GM19468 (cell line): ENCODE data around the gene SYCE3.

ENCODE experiments used
- ATAC-seq: cut with Tn5 transposase; IDR thresholded peaks from one replicate; pipeline ENCODE4 v1.9.1; 2021; ENCODE audit warnings: mild to moderate bottlenecking, moderate library complexity, moderate number of reproducible peaks; ENCODE audit not compliant: unreplicated experiment; ENCODE audit errors: extremely low read depth

SYCE3 gene

GRCh38 chr22:50600967-50601668, 38.4 kb upstream of the SYCE3 start:
- no peak for ATAC-seq

GRCh38 chr22:50600538-50600937, 37.8 kb upstream of the SYCE3 start, which contains the start of gene MAPK8IP2:
Gene MAPK8IP2, plus strand, starts transcription at chr22:50600793. Its CDS starts 26 bp downstream, at chr22:50600819.
- no peak for ATAC-seq

GRCh38 chr22:50599816-50600455, 37.2 kb upstream of the SYCE3 start:
- ATAC-seq, result no peak

GRCh38 chr22:50597097-50597496, 34.4 kb upstream of the SYCE3 start:
- no peak for ATAC-seq

GRCh38 chr22:50595189-50595588, 32.5 kb upstream of the SYCE3 start:
- ATAC-seq, result no peak

GRCh38 chr22:50587407-50587806, 24.7 kb upstream of the SYCE3 start:
- no peak for ATAC-seq

- no peak for ATAC-seq
These were observed 23.7 kb upstream of the SYCE3 start for GRCh38 chr22:50586416-50586815.

- ATAC-seq, result no peak
These were observed 23.1 kb upstream of the SYCE3 start for GRCh38 chr22:50585781-50586180.

GRCh38 chr22:50585238-50585637, 22.5 kb upstream of the SYCE3 start:
- no peak for ATAC-seq

- no peak for ATAC-seq
These were observed 21.7 kb upstream of the SYCE3 start for GRCh38 chr22:50584106-50585096.

- no peak for ATAC-seq
These were observed 20.7 kb upstream of the SYCE3 start for GRCh38 chr22:50583294-50583861.

- ATAC-seq, result peak; percentile 85
These were observed 20.0 kb upstream of the SYCE3 start, which contains the start of gene CHKB for GRCh38 chr22:50582493-50583293. Gene CHKB, minus strand, starts transcription at chr22:50582849. Its CDS starts 68 bp downstream, at chr22:50582781.

- ATAC-seq, result no peak
These were observed 19.3 kb upstream of the SYCE3 start for GRCh38 chr22:50581950-50582492.

GRCh38 chr22:50581031-50581949, 18.6 kb upstream of the SYCE3 start:
- no peak for ATAC-seq

GRCh38 chr22:50579752-50580151, 17.0 kb upstream of the SYCE3 start:
- no peak for ATAC-seq

- no peak for ATAC-seq
These were observed 16.1 kb upstream of the SYCE3 start for GRCh38 chr22:50578776-50579310.

- ATAC-seq, result no peak
These were observed 15.5 kb upstream of the SYCE3 start, which contains the start of gene CPT1B for GRCh38 chr22:50577987-50578775. Gene CPT1B, minus strand, starts transcription at chr22:50578427. Its CDS starts 512 bp downstream, at chr22:50577915.
